Prostate gland (tissue), 2 donors: ENCODE results near the gene DOCK3. TPM values are rescaled to one million over a fixed set of nuclear protein-coding genes. Genes with fewer than 3 reads are reported as not detected.
"Not testable (repeated sequence)": the region's sequence is repeated elsewhere in the genome, so short reads cannot be mapped to it uniquely, and the experiment has no call there.

Experiments
- DNase-seq: peaks from one replicate; pipeline ENCODE4 v3.0.0-alpha.2; 2019; ENCODE audit warnings: low spot score
- H3K27ac ChIP-seq, 2 donors: fragments of 200-600 bp; sonication (generic); 2 replicates each; pipeline ENCODE4 v1.5.1; 2017 to 2019
- H3K27me3 ChIP-seq: fragments of 200-600 bp; sonication (generic); replicated peaks from 2 replicates; pipeline ENCODE4 v1.5.1; 2019; ENCODE audit not compliant: insufficient read depth
- H3K36me3 ChIP-seq, 2 donors: fragments of 200-600 bp; sonication (generic); 1 replicate in 1 of 2; 2 replicates in 1 of 2; pipeline versions ENCODE4 v1.5.1 to v1.8.1; 2017 to 2019
- H3K4me1 ChIP-seq: fragments of 200-600 bp; sonication (generic); replicated peaks from 2 replicates; pipeline ENCODE4 v1.5.1; 2019
- H3K4me3 ChIP-seq, 2 donors: fragments of 200-600 bp; sonication (generic); 2 replicates each; pipeline ENCODE4 v1.5.1; 2017 to 2019
- H3K9me3 ChIP-seq: fragments of 200-600 bp; sonication (generic); 2 replicates; pipeline ENCODE4 v1.5.1; 2017
- POLR2A ChIP-seq: fragments of 450-650 bp; IDR thresholded peaks from one replicate; pipeline ENCODE4 v1.6.1; 2016; ENCODE audit warnings: antibody characterized with exemption, mild to moderate bottlenecking
- POLR2AphosphoS5 ChIP-seq: sonication (generic); formaldehyde crosslinking; IDR thresholded peaks from one replicate; pipeline ENCODE4 v1.6.1; 2017; ENCODE audit warnings: antibody characterized with exemption
- whole genome bisulfite sequencing: methylation state at CpG from one replicate; pipeline ENCODE4 v1.1.5; 2018; 5-methylcytosine and 5-hydroxymethylcytosine counted together
- intact Hi-C: fragments of 100-400 bp; cut with DNase I; formaldehyde crosslinking; loops from one replicate; pipeline ENCODE4 v1.14.2; 2022
- total RNA-seq, 2 donors: library from RNA; depleted of rRNA; stranded (reverse); fragments of >200 nt; gene quantifications; one replicate each; pipeline ENCODE4 v1.1.0, GENCODE V29; 2016
- TF ChIP-seq, protein P1 (sequence below), 4 experiments: fragments of 200-600 bp in 2 of 4; fragments of 450-650 bp in 2 of 4; sonication (generic) in 2 of 4; IDR thresholded peaks; 1 replicate in 3 of 4; 2 replicates in 1 of 4; pipeline ENCODE4 v1.5.1; 2016 to 2019; ENCODE audit warnings: antibody characterized with exemption in 4 of 4, mild to moderate bottlenecking in 2 of 4, moderate library complexity in 2 of 4

The DOCK3 gene
- total RNA-seq, 2 donors from 2014 or later = 0.36 to 6.3 TPM

GRCh38 chr3:50885070-50885850, 210.5 kb downstream of the DOCK3 start:
- TF ChIP-seq POLR2A (no peak), POLR2AphosphoS5 (no peak)
- TF ChIP-seq, protein P1, sequence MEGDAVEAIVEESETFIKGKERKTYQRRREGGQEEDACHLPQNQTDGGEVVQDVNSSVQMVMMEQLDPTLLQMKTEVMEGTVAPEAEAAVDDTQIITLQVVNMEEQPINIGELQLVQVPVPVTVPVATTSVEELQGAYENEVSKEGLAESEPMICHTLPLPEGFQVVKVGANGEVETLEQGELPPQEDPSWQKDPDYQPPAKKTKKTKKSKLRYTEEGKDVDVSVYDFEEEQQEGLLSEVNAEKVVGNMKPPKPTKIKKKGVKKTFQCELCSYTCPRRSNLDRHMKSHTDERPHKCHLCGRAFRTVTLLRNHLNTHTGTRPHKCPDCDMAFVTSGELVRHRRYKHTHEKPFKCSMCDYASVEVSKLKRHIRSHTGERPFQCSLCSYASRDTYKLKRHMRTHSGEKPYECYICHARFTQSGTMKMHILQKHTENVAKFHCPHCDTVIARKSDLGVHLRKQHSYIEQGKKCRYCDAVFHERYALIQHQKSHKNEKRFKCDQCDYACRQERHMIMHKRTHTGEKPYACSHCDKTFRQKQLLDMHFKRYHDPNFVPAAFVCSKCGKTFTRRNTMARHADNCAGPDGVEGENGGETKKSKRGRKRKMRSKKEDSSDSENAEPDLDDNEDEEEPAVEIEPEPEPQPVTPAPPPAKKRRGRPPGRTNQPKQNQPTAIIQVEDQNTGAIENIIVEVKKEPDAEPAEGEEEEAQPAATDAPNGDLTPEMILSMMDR (IDR thresholded peaks at IDR 0.05) = no peak
- intact Hi-C loops = no loop called here
- Histone ChIP-seq H3K4me3 (no peak overlapping the region), H3K9me3 (no peaks in the 10 kb centered on the region), H3K27ac (no peak overlapping the region), H3K36me3 (no peaks in the 10 kb centered on the region), H3K27me3 (no peaks in the 10 kb centered on the region), H3K4me1 (no peaks in the 10 kb centered on the region)
- DNase-seq = no peak
- 60% methylated on average over 5 of the region's 5 CpGs for WGBS

- TF ChIP-seq POLR2A (no peak), POLR2AphosphoS5 (no peak)
- TF ChIP-seq, protein P1 (IDR thresholded peaks at IDR 0.05) = no peak
- Histone ChIP-seq H3K27ac (no peak overlapping the region), H3K4me1 (no peaks in the 10 kb centered on the region), H3K36me3 (no peaks in the 10 kb centered on the region), H3K4me3 (no peak overlapping the region), H3K9me3 (no peaks in the 10 kb centered on the region), H3K27me3 (no peaks in the 10 kb centered on the region)
- intact Hi-C loops = no loop called here
- DNase-seq = no peak
- 10% methylated on average over 3 of the region's 3 CpGs for WGBS
Measured at GRCh38 chr3:50890688-50891344, 216.1 kb downstream of the DOCK3 start.

DNA sequence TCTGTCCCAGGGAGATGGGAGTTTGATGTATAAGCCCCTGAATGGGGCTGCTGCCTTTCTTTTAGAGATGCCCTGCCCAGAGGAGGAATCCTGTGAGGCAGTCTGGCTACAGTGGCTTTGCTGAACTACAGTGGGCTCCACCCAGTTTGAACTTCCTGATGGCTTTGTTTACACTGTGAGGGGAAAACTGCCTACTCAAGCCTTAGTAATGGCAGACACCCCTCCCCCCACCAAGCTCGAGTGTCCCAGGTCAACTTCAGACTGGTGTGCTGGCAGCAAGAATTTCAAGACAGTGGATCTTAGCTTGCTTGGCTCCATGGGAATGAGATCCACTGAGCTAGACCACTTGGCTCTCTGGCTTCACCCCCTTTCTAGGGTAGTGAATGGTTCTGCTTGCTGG, 226.4 kb downstream of the DOCK3 start:
- 9% methylated on average over 1 of the region's 1 CpG for WGBS
- intact Hi-C loops = not testable (repeated sequence)

DNA sequence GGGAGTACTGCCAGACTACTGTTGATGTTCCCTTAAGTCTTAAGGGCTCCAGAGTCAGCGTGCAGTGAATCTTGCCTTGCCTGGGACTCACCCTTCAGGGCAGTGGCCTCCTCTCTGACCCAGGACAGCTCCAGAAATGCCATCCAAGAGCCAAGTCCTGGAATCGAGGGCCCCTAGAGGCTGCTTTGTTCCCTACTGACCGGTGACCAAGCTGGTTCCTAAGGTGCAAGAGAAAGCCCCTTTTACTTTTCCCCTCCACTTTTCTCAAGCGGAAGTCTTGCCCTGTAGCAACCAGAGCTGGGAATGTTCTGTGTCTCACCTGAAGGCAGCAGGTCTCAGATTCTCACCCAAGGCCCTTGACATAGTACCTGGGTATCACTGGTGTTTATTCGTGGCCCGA, 238.0 kb downstream of the DOCK3 start:
- WGBS = 78% methylated on average over 6 of the region's 6 CpGs
- Histone ChIP-seq H3K27ac (no peak overlapping the region), H3K4me3 (no peak overlapping the region), H3K9me3 (no peaks in the 10 kb centered on the region), H3K36me3 (no peaks in the 10 kb centered on the region), H3K27me3 (peaks cover 2% of the 10 kb centered on the region), H3K4me1 (no peaks in the 10 kb centered on the region)
- no peak for DNase-seq
- intact Hi-C loops = no loop called here
- TF ChIP-seq, protein P1 (IDR thresholded peaks at IDR 0.05) = no peak
- TF ChIP-seq POLR2AphosphoS5 (no peak), POLR2A (no peak)

More for the DNA sequence above, 226.4 kb downstream of the DOCK3 start:
- not testable (repeated sequence) for H3K36me3 ChIP-seq, H3K27me3 ChIP-seq, DNase-seq, H3K9me3 ChIP-seq, H3K4me1 ChIP-seq, H3K4me3 ChIP-seq, H3K27ac ChIP-seq

- no peaks in the 10 kb centered on the region for H3K4me1 ChIP-seq
- H3K4me3 ChIP-seq = no peak overlapping the region
- TF ChIP-seq, protein P1 (IDR thresholded peaks at IDR 0.05) = no peak
- no peak for TF ChIP-seq POLR2AphosphoS5
- no peak for TF ChIP-seq POLR2A
- intact Hi-C loops = no loop called here
- 29% methylated on average over 1 of the region's 1 CpG for WGBS
- no peak for DNase-seq
- peaks cover 2% of the 10 kb centered on the region for H3K27me3 ChIP-seq
- no peak overlapping the region for H3K27ac ChIP-seq
- no peaks in the 10 kb centered on the region for H3K9me3 ChIP-seq
- H3K36me3 ChIP-seq = no peaks in the 10 kb centered on the region
Measured at GRCh38 chr3:50913260-50913659, 238.5 kb downstream of the DOCK3 start.

DNA sequence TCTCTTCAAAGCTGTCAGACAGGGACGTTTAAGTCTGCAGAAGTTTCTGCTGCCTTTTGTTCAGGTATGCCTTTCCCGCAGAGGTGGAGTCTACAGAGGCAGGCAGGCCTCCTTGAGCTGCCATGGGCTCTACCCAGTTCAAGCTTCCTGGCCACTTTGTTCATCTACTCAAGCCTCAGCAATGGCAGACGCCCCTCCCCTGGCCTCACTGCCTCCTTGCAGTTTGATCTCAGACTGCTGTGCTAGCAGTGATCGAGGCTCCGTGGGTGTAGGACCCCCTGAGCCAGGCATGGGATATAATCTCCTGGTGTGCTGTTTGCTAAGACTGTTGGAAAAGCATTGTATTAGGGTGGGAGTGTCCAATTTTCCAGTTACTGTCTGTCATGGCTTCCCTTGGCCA, 247.3 kb downstream of the DOCK3 start:
- WGBS = 88% methylated on average over 5 of the region's 5 CpGs
- H3K4me1 ChIP-seq, intact Hi-C loops, DNase-seq, H3K27ac ChIP-seq, H3K36me3 ChIP-seq, H3K9me3 ChIP-seq, H3K27me3 ChIP-seq, H3K4me3 ChIP-seq: not testable (repeated sequence)
